Activated naive CD4-positive, alpha-beta T cell treated with anti-CD3 and anti-CD28 coated beads, Interleukin-2, amount 50 U/mL, for 24 hours (primary cell): ENCODE data around the gene NTN3.

Source experiments
- H3K27ac Mint-ChIP-seq: one replicate; pipeline ENCODE4 v1.8.0; 2021; ENCODE audit warnings: mild to moderate bottlenecking, mixed read lengths
- H3K27me3 Mint-ChIP-seq: one replicate; pipeline ENCODE4 v1.8.0; 2021; ENCODE audit warnings: mixed read lengths
- H3K36me3 Mint-ChIP-seq: one replicate; pipeline ENCODE4 v1.8.0; 2021; ENCODE audit warnings: mixed read lengths
- H3K4me1 Mint-ChIP-seq: one replicate; pipeline ENCODE4 v1.8.0; 2021; ENCODE audit warnings: mixed read lengths
- H3K4me3 Mint-ChIP-seq: one replicate; pipeline ENCODE4 v1.8.0; 2021; ENCODE audit warnings: mild to moderate bottlenecking, mixed read lengths
- H3K9me3 Mint-ChIP-seq: one replicate; pipeline ENCODE4 v1.8.0; 2021; ENCODE audit warnings: mixed read lengths

The NTN3 gene

DNA sequence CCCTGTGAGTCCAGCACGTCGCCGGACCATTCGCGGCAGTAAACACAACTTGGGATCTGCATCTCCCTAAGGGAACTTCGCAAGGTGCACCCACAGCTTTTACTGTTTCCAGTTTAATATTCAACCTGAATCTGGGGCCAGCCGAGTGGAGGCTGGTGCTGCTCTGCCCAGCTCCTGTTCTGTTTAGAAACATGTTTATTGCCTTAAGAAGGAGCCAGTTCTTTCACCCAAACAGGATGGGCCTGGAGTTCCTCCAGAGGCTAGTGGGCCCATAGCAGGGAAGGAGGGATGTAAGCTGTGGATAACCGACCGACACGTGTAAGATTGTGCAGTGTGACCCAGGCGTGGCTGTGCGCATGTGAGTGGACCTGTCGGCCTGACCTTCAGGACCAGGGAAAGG is 21.2 kb downstream of the NTN3 start:
- no peaks in the 10 kb centered on the region for H3K27me3 Mint-ChIP-seq
- H3K4me1 Mint-ChIP-seq, result peaks cover 5% of the 10 kb centered on the region
- no peaks in the 10 kb centered on the region for H3K9me3 Mint-ChIP-seq
- no peaks in the 10 kb centered on the region for H3K36me3 Mint-ChIP-seq
- no peak overlapping the region for H3K27ac Mint-ChIP-seq
- H3K4me3 Mint-ChIP-seq, result no peak overlapping the region

DNA sequence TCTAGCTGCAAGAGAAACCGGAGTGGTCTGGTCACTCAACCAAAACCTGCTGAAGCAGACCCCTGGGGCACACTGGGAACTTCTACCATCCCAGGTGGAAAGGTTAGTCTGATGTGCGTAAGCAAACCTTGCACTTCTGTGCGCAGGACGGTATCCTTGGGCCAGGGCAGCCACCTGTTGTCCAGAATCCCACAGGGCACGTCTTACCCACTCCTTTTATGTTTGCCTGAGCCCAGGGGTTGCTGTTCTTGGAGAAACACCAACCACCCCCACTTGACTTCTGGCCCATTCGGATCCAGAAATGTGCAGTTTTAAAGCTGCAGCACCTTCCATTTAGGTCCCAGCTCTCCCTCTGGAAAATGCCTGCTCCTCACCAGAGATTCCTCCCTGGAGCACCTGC is 22.5 kb downstream of the NTN3 start:
- Mint-ChIP-seq H3K27me3 (no peaks in the 10 kb centered on the region), H3K4me3 (no peak overlapping the region), H3K36me3 (peaks cover 4% of the 10 kb centered on the region), H3K9me3 (no peaks in the 10 kb centered on the region), H3K4me1 (no peaks in the 10 kb centered on the region), H3K27ac (no peak overlapping the region)

DNA sequence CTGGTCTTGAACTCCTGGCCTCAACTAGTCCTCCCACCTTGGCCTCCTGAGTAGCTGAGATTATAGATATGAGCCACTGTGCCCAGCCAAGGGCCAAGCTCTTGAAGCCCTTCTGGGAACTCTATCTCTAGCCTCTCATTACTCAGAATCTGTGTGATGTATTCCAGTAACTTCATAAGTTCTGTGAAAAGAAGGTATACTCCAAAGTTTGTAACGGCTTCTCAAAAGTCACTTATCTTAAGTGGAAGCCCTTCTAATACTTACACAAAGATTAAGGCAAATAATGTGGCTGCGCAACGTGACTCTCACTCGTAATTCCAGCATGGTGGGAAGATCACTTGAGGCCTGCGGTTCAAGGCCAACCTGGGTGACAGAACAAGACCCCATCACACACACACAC is 23.5 kb downstream of the NTN3 start:
- Mint-ChIP-seq H3K9me3 (no peaks in the 10 kb centered on the region), H3K27ac (no peak overlapping the region), H3K36me3 (peaks cover 4% of the 10 kb centered on the region), H3K27me3 (no peaks in the 10 kb centered on the region), H3K4me1 (no peaks in the 10 kb centered on the region), H3K4me3 (no peak overlapping the region)

DNA sequence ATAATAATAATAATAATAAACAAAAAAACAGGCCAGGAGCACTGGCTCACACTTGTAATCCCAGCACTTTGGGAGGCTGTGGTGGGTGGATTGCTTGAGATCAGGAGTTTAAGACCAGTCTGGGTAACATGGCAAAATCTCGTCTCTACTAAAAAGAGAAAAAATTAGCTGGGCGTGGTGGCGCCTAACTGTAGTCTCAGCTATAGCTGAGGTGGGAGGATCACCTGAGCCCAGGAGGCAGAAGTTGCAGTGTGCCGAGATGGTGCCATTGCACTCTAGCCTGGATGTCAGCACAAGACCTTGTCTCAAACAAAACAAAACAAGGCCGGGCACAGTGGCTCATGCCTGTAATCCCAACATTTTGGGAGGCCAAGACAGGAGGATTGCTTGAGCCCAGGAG is 23.9 kb downstream of the NTN3 start:
- Mint-ChIP-seq H3K36me3 (peaks cover 4% of the 10 kb centered on the region), H3K27me3 (no peaks in the 10 kb centered on the region), H3K4me3 (no peak overlapping the region), H3K4me1 (no peaks in the 10 kb centered on the region), H3K9me3 (no peaks in the 10 kb centered on the region), H3K27ac (no peak overlapping the region)

DNA sequence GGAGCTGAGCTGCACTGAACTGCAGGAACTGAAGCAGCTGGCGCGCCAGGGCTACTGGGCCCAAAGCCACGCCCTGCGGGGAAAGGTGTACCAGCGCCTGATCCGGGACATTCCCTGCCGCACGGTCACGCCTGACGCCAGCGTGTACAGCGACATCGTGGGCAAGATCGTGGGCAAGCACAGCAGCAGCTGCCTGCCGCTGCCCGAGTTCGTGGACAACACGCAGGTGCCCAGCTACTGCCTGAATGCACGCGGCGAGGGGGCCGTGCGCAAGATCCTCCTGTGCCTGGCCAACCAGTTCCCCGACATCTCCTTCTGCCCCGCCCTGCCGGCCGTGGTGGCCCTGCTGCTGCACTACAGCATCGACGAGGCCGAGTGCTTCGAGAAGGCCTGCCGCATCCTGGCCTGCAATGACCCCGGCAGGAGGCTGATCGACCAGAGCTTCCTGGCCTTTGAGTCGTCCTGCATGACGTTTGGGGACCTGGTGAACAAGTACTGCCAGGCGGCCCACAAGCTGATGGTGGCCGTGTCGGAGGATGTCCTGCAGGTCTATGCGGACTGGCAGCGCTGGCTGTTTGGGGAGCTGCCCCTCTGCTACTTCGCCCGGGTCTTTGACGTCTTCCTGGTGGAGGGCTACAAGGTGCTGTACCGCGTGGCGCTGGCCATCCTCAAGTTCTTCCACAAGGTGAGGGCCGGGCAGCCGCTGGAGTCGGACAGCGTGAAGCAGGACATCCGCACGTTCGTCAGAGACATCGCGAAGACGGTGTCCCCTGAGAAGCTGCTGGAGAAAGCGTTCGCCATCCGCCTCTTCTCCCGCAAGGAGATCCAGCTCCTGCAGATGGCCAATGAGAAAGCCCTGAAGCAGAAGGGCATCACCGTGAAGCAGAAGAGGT is 25.4 kb downstream of the NTN3 start:
- Mint-ChIP-seq H3K27me3 (no peaks in the 10 kb centered on the region), H3K36me3 (peaks cover 4% of the 10 kb centered on the region), H3K9me3 (no peaks in the 10 kb centered on the region), H3K4me1 (no peaks in the 10 kb centered on the region), H3K4me3 (no peak overlapping the region), H3K27ac (no peak overlapping the region)

DNA sequence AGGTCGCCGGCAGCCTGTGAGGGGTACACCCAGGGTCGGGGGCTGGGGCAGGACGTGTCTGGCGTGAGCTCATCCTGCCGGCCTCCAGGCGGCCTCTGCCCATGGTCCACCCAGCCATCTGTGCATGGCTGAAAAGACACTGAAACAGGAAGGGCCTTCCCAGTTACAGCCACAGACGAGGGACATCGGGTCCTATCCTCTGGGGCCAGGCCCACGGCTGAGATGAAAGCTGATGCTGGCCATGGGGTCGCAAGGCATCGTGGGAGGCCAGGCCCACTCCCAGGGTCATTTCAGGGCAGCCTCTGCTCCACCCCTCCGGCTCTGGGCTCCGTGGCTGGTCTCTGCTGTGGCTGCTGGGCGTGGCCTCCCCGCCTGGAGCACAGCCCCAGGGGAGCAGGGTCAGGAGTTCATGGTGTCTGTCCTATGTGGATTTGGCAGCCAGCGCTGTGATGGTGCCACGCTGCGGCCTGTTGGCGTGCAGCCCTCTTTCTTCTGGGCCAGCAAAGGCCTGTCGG is 26.1 kb downstream of the NTN3 start:
- H3K36me3 Mint-ChIP-seq, result peaks cover 4% of the 10 kb centered on the region
- no peak overlapping the region for H3K27ac Mint-ChIP-seq
- no peaks in the 10 kb centered on the region for H3K4me1 Mint-ChIP-seq
- H3K4me3 Mint-ChIP-seq, result no peak overlapping the region
- H3K9me3 Mint-ChIP-seq, result no peaks in the 10 kb centered on the region
- no peaks in the 10 kb centered on the region for H3K27me3 Mint-ChIP-seq

DNA sequence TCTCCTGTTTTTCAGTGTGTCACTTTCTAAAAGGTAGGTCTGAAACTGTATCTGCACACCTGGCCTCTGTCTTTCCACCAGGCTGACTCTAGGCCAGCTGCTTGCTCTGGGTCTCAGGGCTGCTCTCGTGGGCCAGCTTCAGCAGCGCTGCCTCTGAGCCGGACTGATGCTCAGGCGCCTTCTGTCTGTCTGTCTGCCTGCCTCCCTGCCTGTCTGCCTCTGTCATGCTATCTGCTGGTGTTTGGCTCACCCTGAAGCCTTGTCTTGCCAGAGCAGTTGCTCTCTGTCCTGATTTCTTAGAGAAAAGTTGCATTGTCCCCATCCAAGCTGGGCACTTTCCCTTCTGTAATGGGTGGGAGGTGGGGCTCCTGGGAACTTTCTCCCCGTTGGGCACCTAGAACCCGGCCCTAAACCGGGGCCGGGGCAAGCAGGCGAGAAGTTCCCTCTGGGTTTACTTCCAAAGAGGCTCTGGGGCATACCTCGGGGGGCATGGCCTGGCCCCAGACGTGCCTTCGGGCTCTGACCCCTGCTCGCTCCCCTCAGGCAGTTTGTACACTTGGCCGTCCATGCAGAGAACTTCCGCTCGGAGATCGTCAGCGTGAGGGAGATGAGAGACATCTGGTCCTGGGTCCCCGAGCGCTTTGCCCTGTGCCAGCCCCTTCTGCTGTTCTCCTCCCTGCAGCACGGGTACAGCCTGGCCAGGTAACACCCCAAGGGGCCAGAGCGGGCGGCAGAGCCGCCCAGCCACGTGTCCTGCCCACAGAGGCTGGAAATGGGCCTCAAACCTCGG is 26.8 kb downstream of the NTN3 start:
- Mint-ChIP-seq H3K27ac (no peak overlapping the region), H3K36me3 (peaks cover 4% of the 10 kb centered on the region)

DNA sequence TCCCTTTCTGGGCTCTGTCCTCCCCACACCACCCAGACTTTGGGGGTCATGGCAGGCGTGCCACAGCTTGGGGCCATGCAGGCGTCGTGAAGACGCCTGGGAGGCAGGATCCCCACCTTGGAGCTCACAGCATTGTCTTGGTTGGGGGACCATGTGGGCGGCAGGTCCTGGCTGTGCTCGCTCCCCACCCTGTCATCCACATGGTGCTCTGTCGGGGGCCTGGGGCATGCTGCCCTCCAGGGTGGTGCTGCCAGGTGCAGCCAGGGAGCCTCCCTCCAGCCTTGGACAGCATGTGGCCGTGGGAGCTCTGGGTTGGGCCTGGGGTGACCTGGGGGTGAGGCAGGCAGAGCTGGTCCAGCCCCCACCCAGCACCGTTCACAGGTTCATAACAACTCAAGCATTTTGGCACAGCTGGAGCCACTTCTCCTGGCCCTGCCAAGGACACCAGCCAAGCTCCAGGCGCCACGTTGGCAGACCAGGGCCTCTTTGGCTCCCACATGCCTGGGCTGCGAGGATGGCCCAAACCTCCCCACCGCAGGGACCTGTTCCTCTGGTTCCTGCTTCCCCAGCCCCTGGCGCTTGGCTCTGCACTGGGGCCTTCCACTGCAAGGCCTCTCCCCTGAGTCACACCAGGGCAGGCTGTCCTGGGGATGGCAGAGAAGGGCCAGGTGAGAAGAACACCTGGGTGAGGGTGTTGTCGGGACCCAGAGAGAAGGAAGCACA is 27.6 kb downstream of the NTN3 start:
- Mint-ChIP-seq H3K36me3 (peaks cover 4% of the 10 kb centered on the region), H3K9me3 (no peaks in the 10 kb centered on the region), H3K4me3 (no peak overlapping the region), H3K27ac (no peak overlapping the region), H3K4me1 (no peaks in the 10 kb centered on the region), H3K27me3 (no peaks in the 10 kb centered on the region)

More for the DNA sequence above, 26.8 kb downstream of the NTN3 start:
- H3K9me3 Mint-ChIP-seq, result no peaks in the 10 kb centered on the region
- H3K27me3 Mint-ChIP-seq, result no peaks in the 10 kb centered on the region
- no peaks in the 10 kb centered on the region for H3K4me1 Mint-ChIP-seq
- no peak overlapping the region for H3K4me3 Mint-ChIP-seq

DNA sequence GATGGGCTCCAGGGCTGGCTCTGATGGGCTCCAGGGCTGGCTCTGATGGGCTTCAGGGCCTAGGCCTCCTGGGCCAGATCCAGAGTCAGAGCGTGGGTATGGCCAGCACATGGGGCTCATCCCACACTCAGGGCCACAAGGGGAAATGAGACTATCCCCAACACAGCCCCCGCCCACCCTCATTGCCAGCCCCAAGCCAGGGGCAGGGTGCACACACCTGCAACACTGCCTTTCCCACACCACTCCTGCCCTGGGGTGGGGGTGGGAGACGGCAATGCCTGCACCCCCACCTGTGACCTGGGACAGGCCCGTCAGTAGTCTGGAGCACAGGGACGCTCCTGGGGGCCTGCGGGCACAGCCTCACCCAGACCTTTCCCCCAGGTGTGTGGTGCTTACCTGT is 28.4 kb downstream of the NTN3 start:
- Mint-ChIP-seq H3K4me1 (no peaks in the 10 kb centered on the region), H3K27me3 (no peaks in the 10 kb centered on the region), H3K4me3 (no peak overlapping the region), H3K27ac (no peak overlapping the region), H3K9me3 (no peaks in the 10 kb centered on the region), H3K36me3 (peaks cover 4% of the 10 kb centered on the region)

DNA sequence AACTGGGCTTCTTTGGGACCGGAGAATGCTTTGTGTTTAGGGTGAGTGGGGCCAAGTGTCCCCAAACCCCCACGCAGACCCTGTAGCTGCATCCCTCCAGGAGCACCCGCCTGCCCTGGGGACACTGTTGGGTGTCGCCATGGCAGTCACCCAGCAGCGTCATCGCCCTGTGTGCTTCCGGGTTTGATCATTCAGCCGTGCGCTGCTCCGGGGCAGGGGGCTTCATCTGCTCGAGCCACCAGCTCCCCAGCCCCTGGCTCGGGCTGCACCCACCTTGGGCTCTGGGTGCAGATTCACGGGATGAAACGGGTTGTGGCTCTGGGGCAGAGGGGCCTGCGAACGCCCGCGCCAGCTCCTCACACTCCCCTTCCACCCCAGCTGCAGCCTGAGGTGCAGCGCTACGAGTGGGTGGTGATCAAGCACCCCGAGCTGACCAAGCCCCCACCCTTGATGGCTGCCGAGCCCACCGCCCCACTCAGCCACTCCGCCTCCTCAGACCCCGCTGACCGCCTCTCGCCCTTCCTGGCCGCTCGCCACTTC is 28.9 kb downstream of the NTN3 start:
- Mint-ChIP-seq H3K27me3 (no peaks in the 10 kb centered on the region), H3K4me1 (no peaks in the 10 kb centered on the region), H3K4me3 (no peak overlapping the region), H3K27ac (no peak overlapping the region), H3K9me3 (no peaks in the 10 kb centered on the region), H3K36me3 (peaks cover 4% of the 10 kb centered on the region)

DNA sequence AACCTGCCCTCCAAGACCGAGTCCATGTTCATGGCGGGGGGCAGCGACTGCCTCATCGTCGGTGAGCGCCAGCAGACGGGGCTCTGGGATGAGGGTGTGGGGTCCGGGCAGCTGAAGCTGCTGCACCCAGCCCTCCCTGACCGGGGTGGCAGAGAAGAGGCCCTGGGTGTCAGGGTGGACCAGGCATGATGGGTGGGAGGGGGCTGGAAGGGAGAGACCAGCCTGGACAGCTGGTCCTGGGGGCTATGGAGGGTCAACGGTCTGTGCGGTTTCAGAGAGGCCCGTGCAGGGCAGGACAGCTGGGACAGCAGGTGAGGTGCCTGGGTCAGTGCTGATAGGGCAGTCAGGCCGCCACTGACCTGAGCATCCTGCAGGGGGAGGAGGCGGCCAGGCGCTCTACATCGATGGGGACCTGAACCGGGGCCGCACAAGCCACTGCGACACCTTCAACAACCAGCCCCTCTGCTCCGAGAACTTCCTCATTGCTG is 29.4 kb downstream of the NTN3 start:
- no peak overlapping the region for H3K4me3 Mint-ChIP-seq
- peaks cover 4% of the 10 kb centered on the region for H3K36me3 Mint-ChIP-seq
- H3K27me3 Mint-ChIP-seq, result no peaks in the 10 kb centered on the region
- no peak overlapping the region for H3K27ac Mint-ChIP-seq
- H3K9me3 Mint-ChIP-seq, result no peaks in the 10 kb centered on the region
- no peaks in the 10 kb centered on the region for H3K4me1 Mint-ChIP-seq

DNA sequence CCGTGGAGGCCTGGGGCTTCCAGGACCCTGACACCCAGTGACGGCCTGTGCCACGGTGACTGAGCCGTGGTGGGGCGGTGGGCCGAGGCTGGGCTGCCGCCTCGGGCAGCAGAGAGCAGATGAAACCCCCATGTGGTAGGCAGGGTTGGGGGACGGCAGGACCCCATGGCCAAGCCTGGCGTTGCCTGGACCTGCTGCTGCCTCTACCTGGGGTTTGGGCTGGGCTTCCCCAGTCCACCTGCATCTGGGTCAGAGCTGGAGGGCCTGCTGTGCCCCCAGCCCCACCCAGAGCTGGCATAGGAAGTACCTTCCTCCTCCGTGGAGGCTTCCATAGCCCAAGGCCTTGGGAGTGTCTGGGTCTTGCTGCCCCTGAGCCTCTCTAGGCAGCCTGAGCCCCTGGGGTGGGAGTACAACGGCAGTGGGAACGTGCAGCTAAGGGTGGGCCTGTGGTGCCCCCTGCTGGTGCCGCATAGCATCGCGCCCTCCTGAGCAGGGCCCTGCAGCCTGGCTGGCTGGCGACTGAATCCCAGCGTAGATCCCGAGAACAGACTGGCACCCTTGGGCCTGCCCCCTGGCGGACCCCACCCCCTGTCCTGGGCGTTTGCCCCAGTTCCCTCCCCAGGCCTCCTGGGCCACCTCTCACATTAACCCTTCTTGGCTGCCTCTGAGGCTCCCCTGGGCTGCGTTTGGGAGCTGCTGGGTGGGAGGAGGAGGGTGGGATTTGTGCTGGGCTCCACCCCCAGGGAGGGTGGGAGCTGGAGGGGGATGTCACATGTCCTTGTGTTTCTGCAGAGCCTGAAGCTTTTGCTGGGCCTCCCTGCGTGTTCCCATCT is 30.0 kb downstream of the NTN3 start:
- Mint-ChIP-seq H3K27ac (no peak overlapping the region), H3K27me3 (no peaks in the 10 kb centered on the region), H3K4me1 (no peaks in the 10 kb centered on the region), H3K9me3 (no peaks in the 10 kb centered on the region), H3K36me3 (peaks cover 4% of the 10 kb centered on the region), H3K4me3 (no peak overlapping the region)

DNA sequence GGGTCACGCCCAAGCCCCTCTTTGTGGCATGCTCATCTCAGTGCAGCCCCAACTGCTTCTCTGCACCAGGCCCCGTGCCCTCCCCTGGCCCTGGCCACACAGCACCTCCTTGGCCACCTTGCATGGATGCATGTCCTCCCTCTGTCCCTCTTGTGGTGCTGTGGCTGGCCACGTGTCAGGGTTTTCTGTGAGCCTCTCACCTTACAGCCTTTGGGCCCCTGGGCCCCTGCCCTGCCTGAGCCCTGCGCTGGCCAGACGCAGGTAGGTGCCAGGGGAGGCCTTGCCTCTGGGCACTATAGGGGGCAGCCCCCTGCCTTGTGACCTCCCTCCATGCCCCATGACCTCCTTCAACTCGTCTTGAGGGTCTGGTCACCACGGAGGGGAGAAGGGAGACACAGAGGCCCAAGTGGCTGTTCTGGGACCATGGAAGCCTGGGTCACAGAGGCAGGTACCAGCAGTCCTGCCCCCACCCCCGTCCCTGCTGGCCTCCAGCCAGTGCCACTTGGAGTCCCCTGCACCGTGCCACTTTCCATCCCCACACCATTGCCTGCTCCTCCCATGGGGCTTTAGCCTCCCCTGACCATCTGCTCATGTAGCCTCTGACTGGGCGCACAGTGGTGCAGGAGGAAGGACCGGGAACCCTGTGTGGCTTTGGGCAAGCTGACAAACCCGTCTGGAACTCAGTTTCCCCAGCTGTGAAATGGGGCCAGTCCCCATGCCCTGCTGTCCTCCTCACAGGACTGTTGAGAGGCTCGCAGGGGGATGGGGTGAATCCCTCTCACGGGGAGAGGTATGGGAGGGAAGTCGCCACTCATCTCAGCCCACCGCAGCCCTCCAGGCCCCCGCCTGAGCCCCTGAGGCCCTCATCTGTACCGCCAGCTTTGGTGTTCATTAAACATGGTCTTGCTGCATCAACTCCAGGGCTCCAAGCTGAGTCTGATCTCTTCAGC is 31.1 kb downstream of the NTN3 start:
- H3K4me3 Mint-ChIP-seq, result no peak overlapping the region

DNA sequence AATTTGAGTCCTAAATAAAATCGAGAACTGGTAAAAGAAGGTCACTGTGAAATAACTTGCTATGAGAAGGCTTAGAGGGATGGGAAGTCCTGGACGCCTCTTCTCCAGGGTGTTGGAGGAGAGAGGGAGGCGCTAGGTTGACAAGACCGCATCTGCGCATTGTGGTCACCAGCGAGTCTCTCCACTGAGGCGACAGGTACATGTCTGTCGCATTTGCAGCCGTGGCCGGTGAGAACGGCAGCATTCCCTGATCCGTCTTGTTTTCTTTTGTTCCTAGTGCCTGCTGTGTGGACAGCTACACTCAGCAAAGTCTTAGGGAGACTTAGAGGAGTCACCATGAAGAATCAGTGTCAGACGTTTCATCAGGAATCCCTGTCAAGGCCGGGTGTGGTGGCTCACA is 34.6 kb downstream of the NTN3 start:
- H3K36me3 Mint-ChIP-seq, result no peaks in the 10 kb centered on the region
- no peaks in the 10 kb centered on the region for H3K4me1 Mint-ChIP-seq
- no peak overlapping the region for H3K4me3 Mint-ChIP-seq
- no peaks in the 10 kb centered on the region for H3K27me3 Mint-ChIP-seq
- no peaks in the 10 kb centered on the region for H3K9me3 Mint-ChIP-seq
- no peak overlapping the region for H3K27ac Mint-ChIP-seq

More for the DNA sequence above, 31.1 kb downstream of the NTN3 start:
- no peaks in the 10 kb centered on the region for H3K9me3 Mint-ChIP-seq
- no peak overlapping the region for H3K27ac Mint-ChIP-seq
- H3K27me3 Mint-ChIP-seq, result no peaks in the 10 kb centered on the region
- H3K4me1 Mint-ChIP-seq, result no peaks in the 10 kb centered on the region
- H3K36me3 Mint-ChIP-seq, result peaks cover 4% of the 10 kb centered on the region
